Activated B cell treated with CpG ODN at 0.5 μM for 24 hours (primary cell): Measurements from ENCODE around the gene SDHA. TPM values are rescaled to one million over a fixed set of nuclear protein-coding genes. Genes with fewer than 3 reads are reported as not detected.
"Not testable (repeated sequence)": the region's sequence is repeated elsewhere in the genome, so short reads cannot be mapped to it uniquely, and the experiment has no call there.

Experiments
- ATAC-seq: fragments of 200-7000 bp; cut with Tn5 transposase; one replicate; pipeline ENCODE4 v1.10.0; 2021; ENCODE audit warnings: low read depth, mild to moderate bottlenecking, moderate library complexity
- CTCF ChIA-PET: fragments of 350-600 bp; sonication (Branson Sonifier 250); formaldehyde crosslinking; loops from one replicate; lab custom pipeline; 2021; ENCODE audit warnings: antibody characterized with exemption; lab: Charles Lee
- POLR2A ChIA-PET: fragments of 350-600 bp; sonication (Branson Sonifier 250); formaldehyde crosslinking; loops from one replicate; lab custom pipeline; 2021; ENCODE audit warnings: antibody characterized with exemption; lab: Charles Lee
- DNase-seq: peaks from one replicate; pipeline ENCODE4 v3.0.0; 2022
- H3K27ac Mint-ChIP-seq: one replicate; pipeline ENCODE4 v1.8.0; 2020; ENCODE audit warnings: mixed read lengths
- H3K27me3 Mint-ChIP-seq: one replicate; pipeline ENCODE4 v1.8.0; 2021; ENCODE audit warnings: mixed read lengths
- H3K36me3 Mint-ChIP-seq: one replicate; pipeline ENCODE4 v1.8.0; 2021; ENCODE audit warnings: low read depth, mixed read lengths
- H3K4me1 Mint-ChIP-seq: one replicate; pipeline ENCODE4 v1.8.0; 2021; ENCODE audit warnings: mixed read lengths
- H3K4me3 Mint-ChIP-seq: one replicate; pipeline ENCODE4 v1.8.0; 2020; ENCODE audit warnings: mild to moderate bottlenecking, mixed read lengths
- H3K9me3 Mint-ChIP-seq: one replicate; pipeline ENCODE4 v1.8.0; 2020; ENCODE audit warnings: mixed read lengths
- intact Hi-C: fragments of 100-400 bp; cut with micrococcal nuclease; formaldehyde crosslinking; loops from one replicate; pipeline ENCODE4 v1.15.1; 2024
- total RNA-seq: library from RNA; stranded (reverse); gene quantifications from 2 replicates; pipeline ENCODE4 v1.2.3, GENCODE V29; 2022
- TF ChIP-seq, protein P1 (sequence below): fragments of 200-600 bp; IDR thresholded peaks from one replicate; pipeline ENCODE4 v1.8.0; 2022; ENCODE audit warnings: antibody characterized with exemption, mild to moderate bottlenecking

SDHA gene
- total RNA-seq, 1 donor from 2014 or later = 95.7 TPM

DNA sequence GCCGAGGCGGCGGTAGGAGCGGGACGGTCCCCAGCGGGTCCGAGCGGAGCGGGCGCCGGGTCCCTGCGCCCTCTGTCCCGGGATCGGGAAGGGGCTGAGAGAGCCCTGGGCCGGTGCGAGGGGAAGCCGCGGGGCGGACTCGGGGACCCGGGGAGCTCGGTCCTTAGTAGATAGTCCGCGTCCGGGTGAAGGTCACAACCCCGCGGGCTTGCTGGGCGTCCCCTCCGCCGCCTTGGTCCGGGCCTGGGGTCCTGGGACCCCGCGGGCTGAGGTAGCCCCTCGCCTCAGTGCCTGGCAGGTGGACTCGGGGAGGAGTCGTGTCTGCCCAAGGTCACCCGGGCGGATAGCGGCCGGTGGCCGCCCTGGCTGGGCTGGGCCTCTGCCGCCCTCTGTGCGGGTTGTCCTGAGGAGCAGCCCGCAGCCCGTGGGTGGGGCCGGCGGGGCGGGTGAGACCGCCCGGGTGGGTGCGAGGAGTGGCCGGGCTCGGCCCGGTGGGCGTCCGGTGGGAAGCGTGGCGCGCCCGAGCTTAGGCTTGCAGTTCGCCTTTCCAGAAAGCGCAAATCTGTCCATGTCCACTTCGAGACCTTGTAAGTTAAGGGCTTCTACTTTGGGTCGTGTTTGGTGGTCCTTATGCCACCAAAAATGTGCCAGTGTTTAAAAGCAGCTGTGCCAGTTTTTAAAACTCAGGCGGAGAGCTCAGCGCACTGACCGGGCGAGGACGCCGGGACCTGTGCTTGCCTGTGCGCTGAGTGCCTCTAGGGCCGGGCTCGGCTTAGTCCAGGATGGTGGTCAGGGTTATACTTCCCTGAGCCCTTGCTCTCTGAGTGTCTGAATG, 554 bp downstream of the SDHA start:
- DNase-seq (peak; percentile 41), ATAC-seq (peak; percentile 13)
- H3K27ac Mint-ChIP-seq = peak overlapping the region; percentile 85
- POLR2A ChIA-PET = interaction anchor here (0.6 to 2.7 kb wide), 7 partner anchors 10 to 1378 kb away, joined by 3 to 22 read pairs (median 4); partner anchors contain the start of gene PDCD6
- TF ChIP-seq, protein P1, sequence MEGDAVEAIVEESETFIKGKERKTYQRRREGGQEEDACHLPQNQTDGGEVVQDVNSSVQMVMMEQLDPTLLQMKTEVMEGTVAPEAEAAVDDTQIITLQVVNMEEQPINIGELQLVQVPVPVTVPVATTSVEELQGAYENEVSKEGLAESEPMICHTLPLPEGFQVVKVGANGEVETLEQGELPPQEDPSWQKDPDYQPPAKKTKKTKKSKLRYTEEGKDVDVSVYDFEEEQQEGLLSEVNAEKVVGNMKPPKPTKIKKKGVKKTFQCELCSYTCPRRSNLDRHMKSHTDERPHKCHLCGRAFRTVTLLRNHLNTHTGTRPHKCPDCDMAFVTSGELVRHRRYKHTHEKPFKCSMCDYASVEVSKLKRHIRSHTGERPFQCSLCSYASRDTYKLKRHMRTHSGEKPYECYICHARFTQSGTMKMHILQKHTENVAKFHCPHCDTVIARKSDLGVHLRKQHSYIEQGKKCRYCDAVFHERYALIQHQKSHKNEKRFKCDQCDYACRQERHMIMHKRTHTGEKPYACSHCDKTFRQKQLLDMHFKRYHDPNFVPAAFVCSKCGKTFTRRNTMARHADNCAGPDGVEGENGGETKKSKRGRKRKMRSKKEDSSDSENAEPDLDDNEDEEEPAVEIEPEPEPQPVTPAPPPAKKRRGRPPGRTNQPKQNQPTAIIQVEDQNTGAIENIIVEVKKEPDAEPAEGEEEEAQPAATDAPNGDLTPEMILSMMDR = no peak
- no peaks in the 10 kb centered on the region for H3K9me3 Mint-ChIP-seq
- H3K4me1 Mint-ChIP-seq = peaks cover 65% of the 10 kb centered on the region
- H3K36me3 Mint-ChIP-seq = peaks cover 14% of the 10 kb centered on the region
- no peaks in the 10 kb centered on the region for H3K27me3 Mint-ChIP-seq
- peak overlapping the region; percentile 91 for H3K4me3 Mint-ChIP-seq
- CTCF ChIA-PET = interaction anchor here (0.6 to 2.6 kb wide), 2 partner anchors 27 to 30 kb away, joined by 3 to 13 read pairs; partner anchors contain the start of gene LRRC14B
- intact Hi-C loops = loop anchor here (1.0 to 5.0 kb wide), 5 partner anchors 30 to 394 kb away; partner anchors contain the start of genes CEP72, EXOC3 and PDCD6

DNA sequence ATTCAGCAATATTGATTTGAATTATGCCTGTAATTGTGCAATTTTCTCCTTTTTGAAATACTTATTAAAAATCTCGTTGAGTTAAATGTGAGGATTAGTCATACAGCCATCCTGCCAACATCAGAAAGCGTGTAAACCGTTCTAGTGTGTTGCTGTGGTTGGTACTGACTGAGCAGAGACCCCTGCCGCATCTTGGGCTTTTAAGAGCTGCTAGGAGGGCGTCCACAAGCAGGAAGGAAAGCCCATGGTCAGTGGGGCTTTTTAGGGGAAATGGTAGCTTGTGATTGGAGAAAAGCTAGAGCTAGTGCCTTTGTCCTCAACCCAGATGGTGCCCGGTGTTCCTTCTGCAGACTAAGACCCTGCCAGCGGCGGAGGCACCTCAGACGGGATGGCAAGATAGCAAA, 1.3 kb downstream of the SDHA start:
- Mint-ChIP-seq H3K27ac (peak overlapping the region; percentile 85), H3K4me3 (peak overlapping the region; percentile 91), H3K36me3 (peaks cover 12% of the 10 kb centered on the region), H3K9me3 (no peaks in the 10 kb centered on the region), H3K4me1 (peaks cover 57% of the 10 kb centered on the region), H3K27me3 (no peaks in the 10 kb centered on the region)
- POLR2A ChIA-PET = interaction anchor here (0.6 to 2.7 kb wide), 4 partner anchors 27 to 60 kb away, joined by 3 to 22 read pairs (median 4); partner anchors contain the start of gene PDCD6
- TF ChIP-seq, protein P1 = no peak
- ATAC-seq = no peak
- DNase-seq = peak; percentile 25
- intact Hi-C loops = loop anchor here (2.0 to 5.0 kb wide), 3 partner anchors 179 to 393 kb away; partner anchors contain the start of genes CEP72 and EXOC3
- CTCF ChIA-PET = interaction anchor here (2.6 kb wide), 1 partner anchor 31 kb away, joined by 13 read pairs; no protein-coding TSS in a partner anchor

DNA sequence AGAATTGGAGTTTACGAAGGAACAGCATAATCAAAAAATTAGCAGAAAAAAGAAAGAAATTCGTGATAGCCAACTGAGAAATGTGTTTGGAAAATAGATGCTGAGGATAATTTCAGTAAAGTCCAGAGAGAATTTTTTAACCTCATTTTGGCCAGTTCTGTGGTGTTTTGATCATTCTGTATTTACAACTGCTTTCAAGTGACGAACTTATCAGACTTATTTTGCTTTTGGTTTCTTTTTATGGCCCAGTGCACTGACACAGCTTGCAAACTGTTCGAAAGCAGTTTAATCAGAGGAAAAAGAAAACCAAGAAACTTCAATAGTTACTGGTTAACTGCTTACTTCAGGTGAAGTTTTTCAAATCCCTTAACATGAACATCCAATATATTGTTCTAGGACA, 1.9 kb downstream of the SDHA start:
- TF ChIP-seq, protein P1 = no peak
- intact Hi-C loops = loop anchor here (2.0 to 5.0 kb wide), 3 partner anchors 179 to 393 kb away; partner anchors contain the start of genes CEP72 and EXOC3
- ChIA-PET CTCF (interaction anchor here (2.6 kb wide), 1 partner anchor 32 kb away, joined by 13 read pairs; no protein-coding TSS in a partner anchor), POLR2A (interaction anchor here (1.0 to 2.7 kb wide), 2 partner anchors 32 to 51 kb away, joined by 4 to 22 read pairs; partner anchors contain the start of gene PDCD6)
- Mint-ChIP-seq H3K4me1 (peaks cover 51% of the 10 kb centered on the region), H3K27me3 (no peaks in the 10 kb centered on the region), H3K27ac (peak overlapping the region; percentile 85), H3K9me3 (no peaks in the 10 kb centered on the region), H3K36me3 (peaks cover 15% of the 10 kb centered on the region), H3K4me3 (peak overlapping the region; percentile 91)
- DNase-seq = no peak
- ATAC-seq = no peak

DNA sequence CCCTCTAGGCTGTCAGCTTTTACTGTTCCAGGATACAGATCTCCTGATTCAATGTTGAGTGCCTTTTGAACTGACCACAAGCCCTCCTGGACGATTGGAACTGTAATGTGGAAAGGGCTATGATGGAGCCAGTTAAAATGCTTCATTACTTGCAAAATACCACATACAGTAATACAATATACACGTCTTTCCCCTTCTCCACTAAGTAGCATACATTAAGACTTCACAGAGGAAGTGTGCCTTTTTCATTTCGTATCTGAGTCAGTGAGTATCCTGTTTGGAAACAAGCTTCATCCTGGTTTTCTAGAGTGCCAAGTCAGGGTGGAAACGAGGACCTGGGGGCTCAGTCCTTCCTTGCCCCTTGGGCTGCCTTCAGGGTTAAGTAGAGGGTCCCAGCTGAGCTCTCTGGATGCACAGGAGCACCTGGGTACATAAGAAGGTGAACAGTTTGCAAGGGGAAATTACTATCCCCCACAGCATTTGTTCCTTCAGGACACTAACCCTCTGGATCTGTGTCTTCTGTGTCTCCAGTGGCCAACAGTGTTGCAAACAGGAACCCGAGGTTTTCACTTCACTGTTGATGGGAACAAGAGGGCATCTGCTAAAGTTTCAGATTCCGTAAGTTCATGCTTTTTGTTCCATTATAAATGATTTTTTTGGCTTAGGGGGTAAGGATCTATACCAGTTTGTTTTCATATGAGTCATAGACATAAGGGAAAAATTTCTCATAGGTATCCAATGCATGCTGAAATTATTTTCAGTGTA, 5.0 kb downstream of the SDHA start:
- H3K27me3 Mint-ChIP-seq, intact Hi-C loops, POLR2A ChIA-PET, H3K9me3 Mint-ChIP-seq, H3K4me3 Mint-ChIP-seq, CTCF ChIA-PET, ATAC-seq, DNase-seq: not testable (repeated sequence)
- peaks cover 31% of the 10 kb centered on the region for H3K4me1 Mint-ChIP-seq
- H3K36me3 Mint-ChIP-seq = peaks cover 42% of the 10 kb centered on the region
- peak overlapping the region; percentile 6 for H3K27ac Mint-ChIP-seq

DNA sequence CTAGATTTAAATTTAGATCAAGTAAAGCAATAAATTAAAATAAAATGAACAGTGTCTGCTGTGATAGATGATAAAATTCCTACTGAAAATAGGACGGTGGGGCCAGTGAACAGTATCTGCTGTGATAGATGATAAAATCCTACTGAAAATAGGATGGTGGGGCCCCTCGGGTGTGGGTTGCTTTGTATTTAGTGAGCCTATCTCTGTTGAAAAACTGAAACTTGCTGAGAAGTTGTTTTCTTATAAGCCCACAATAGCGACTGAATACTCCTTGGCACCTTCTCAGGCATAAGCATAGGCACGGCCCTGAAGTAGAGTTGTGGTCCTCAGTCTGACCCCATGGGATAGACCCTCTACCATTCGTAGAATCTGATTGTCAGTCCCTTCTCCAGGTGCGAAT, 5.7 kb downstream of the SDHA start:
- H3K4me1 Mint-ChIP-seq = peaks cover 31% of the 10 kb centered on the region
- ChIA-PET CTCF (no interaction called here), POLR2A (no interaction called here)
- ATAC-seq (no peak), DNase-seq (no peak)
- H3K27me3 Mint-ChIP-seq = no peaks in the 10 kb centered on the region
- H3K36me3 Mint-ChIP-seq = peaks cover 47% of the 10 kb centered on the region
- H3K4me3 Mint-ChIP-seq = no peak overlapping the region
- intact Hi-C loops = no loop called here
- TF ChIP-seq, protein P1 = no peak
- no peak overlapping the region for H3K27ac Mint-ChIP-seq
- no peaks in the 10 kb centered on the region for H3K9me3 Mint-ChIP-seq
